HUES64 (cell line): ENCODE measurements around the gene ENOSF1.

Source experiments
- H3K27ac ChIP-seq: 2 replicates; pipeline ENCODE4 v1.7.0; 2013; ENCODE audit warnings: low read depth, low read length, inconsistent platforms
- H3K27me3 ChIP-seq: 2 replicates; pipeline ENCODE4 v1.6.1; 2013; ENCODE audit warnings: mild to moderate bottlenecking, low read length; ENCODE audit not compliant: insufficient read depth
- H3K36me3 ChIP-seq: 2 replicates; pipeline ENCODE4 v1.6.1; 2013; ENCODE audit warnings: mild to moderate bottlenecking, low read length; ENCODE audit not compliant: insufficient read depth
- H3K4me1 ChIP-seq: 2 replicates; pipeline ENCODE4 v1.6.1; 2013; ENCODE audit warnings: mild to moderate bottlenecking, low read length, moderate library complexity; ENCODE audit not compliant: insufficient read depth
- H3K4me3 ChIP-seq: 2 replicates; pipeline ENCODE4 v1.5.1; 2013; ENCODE audit warnings: mild to moderate bottlenecking, low read length, moderate library complexity
- H3K9ac ChIP-seq: 2 replicates; pipeline ENCODE4 v1.6.1; 2013; ENCODE audit warnings: mild to moderate bottlenecking, low read depth, low read length
- H3K9me3 ChIP-seq: 2 replicates; pipeline ENCODE4 v1.6.1; 2013; ENCODE audit warnings: low read depth, low read length; ENCODE audit not compliant: insufficient read depth
- WGBS: fragments of 150-250, 120-280 bp; methylation state at CpG from one replicate; pipeline ENCODE4 v1.1.7; 2013; ENCODE audit warnings: missing lambda C conversion rate; 5-methylcytosine and 5-hydroxymethylcytosine counted together

The ENOSF1 gene

DNA sequence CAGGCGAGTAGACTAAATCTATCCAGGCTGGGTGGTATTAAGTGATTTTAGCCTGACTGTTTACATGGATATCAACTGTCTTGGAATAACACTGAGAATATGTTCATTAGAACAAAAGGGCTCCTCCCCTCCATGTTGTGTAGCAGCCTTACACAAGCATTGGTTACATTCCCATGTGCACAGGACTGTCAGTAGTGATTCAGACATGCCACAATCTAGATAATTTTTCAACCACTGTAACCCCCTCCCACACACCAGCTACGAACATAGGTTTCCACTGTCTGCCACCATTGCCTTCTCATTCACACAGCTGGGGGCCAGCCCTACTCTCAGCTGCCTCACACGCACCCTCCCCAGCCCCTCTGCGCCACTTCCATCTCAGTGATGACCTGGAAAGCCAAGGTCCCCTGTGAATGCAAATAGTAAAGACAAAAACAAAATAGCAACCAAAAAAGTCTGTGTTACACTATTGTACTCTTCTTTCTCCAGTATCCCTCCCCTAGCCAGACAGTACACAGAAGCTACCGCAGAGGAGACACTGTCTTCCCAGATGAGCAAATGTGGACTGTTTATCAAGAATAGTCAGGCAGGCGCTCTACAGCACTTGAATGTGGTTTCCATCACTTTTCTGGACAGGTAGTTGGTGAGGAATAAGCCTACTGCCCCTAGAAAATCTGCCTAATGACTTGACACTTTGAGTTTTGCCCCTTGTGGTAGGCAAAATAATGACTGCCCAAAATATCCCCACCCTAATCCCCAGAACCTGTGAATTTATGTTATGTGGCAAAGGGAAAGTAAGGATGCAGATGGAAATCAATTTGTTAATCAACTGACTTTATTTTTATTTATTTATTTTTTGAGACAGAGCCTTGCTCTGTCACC, 82.9 kb downstream of the ENOSF1 start:
- no peaks in the 10 kb centered on the region for H3K27me3 ChIP-seq
- H3K36me3 ChIP-seq: no peaks in the 10 kb centered on the region
- H3K9ac ChIP-seq: no peak overlapping the region
- no peak overlapping the region for H3K4me3 ChIP-seq
- peaks cover 4% of the 10 kb centered on the region; the same call in 1 of the 2 replicates for H3K4me1 ChIP-seq
- no peaks in the 10 kb centered on the region for H3K9me3 ChIP-seq
- WGBS: 88% methylated on average over 5 of the region's 6 CpGs
- H3K27ac ChIP-seq: no peak overlapping the region

- Histone ChIP-seq H3K36me3 (no peaks in the 10 kb centered on the region), H3K4me1 (0 out of 2 replicates have a peak, but pooled peaks cover 4% of the 10 kb centered on the region), H3K9me3 (no peaks in the 10 kb centered on the region), H3K4me3 (no peak overlapping the region), H3K27me3 (no peaks in the 10 kb centered on the region), H3K9ac (no peak overlapping the region), H3K27ac (no peak overlapping the region)
- 85% methylated on average over 2 of the region's 2 CpGs for WGBS
Observed at GRCh38 chr18:627231-627630, 85.2 kb downstream of the ENOSF1 start.

- Histone ChIP-seq H3K4me1 (0 out of 2 replicates have a peak, but pooled peaks cover 4% of the 10 kb centered on the region), H3K4me3 (no peak overlapping the region), H3K27me3 (no peaks in the 10 kb centered on the region), H3K9me3 (no peaks in the 10 kb centered on the region), H3K27ac (no peak overlapping the region), H3K9ac (no peak overlapping the region), H3K36me3 (no peaks in the 10 kb centered on the region)
- WGBS: 66% methylated on average over 8 of the region's 11 CpGs
Observed at GRCh38 chr18:623761-624620, 88.4 kb downstream of the ENOSF1 start.

DNA sequence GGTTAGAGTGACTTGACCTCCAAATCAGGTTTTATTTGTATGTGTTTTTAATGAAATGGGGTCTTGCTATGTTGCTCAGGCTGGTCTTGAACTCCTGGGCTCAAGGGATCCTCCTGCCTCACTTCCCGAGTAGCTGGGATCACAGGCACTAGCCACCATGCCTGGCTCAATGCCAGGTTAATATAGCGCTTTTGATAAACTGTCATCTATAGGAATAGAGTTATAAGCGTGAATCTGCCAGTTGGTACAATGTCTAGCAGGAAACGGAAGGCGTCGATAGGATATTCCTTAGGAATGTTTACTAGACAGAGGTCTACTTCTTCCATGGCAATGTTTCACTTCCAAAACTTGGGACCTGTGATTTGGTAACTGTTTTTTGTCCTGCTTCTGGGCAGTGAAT, 90.1 kb downstream of the ENOSF1 start:
- WGBS: 95% methylated on average over 6 of the region's 6 CpGs
- Histone ChIP-seq H3K27ac (no peak overlapping the region), H3K4me3 (no peak overlapping the region), H3K27me3 (no peaks in the 10 kb centered on the region), H3K4me1 (0 out of 2 replicates have a peak, but pooled peaks cover 4% of the 10 kb centered on the region), H3K9me3 (no peaks in the 10 kb centered on the region), H3K36me3 (no peaks in the 10 kb centered on the region), H3K9ac (no peak overlapping the region)

GRCh38 chr18:621291-622043, 91.0 kb downstream of the ENOSF1 start:
- no peaks in the 10 kb centered on the region for H3K27me3 ChIP-seq
- no peak overlapping the region for H3K4me3 ChIP-seq
- no peaks in the 10 kb centered on the region for H3K36me3 ChIP-seq
- 0 out of 2 replicates have a peak, but pooled peaks cover 4% of the 10 kb centered on the region for H3K4me1 ChIP-seq
- no peaks in the 10 kb centered on the region for H3K9me3 ChIP-seq
- WGBS: 74% methylated on average over 6 of the region's 7 CpGs
- H3K9ac ChIP-seq: no peak overlapping the region
- H3K27ac ChIP-seq: no peak overlapping the region
